HG03103 (cell line): Measurements from ENCODE around the gene TMSB15A.
A peak's percentile ranks its signal among the peaks of the same experiment; 100 is the strongest.
"Not testable (repeated sequence)": the region's sequence is repeated elsewhere in the genome, so short reads cannot be mapped to it uniquely, and the experiment has no call there.

Source experiments
- ATAC-seq: cut with Tn5 transposase; IDR thresholded peaks from one replicate; pipeline ENCODE4 v1.9.1; 2021; ENCODE audit warnings: low read depth; ENCODE audit not compliant: unreplicated experiment

Gene TMSB15A

DNA sequence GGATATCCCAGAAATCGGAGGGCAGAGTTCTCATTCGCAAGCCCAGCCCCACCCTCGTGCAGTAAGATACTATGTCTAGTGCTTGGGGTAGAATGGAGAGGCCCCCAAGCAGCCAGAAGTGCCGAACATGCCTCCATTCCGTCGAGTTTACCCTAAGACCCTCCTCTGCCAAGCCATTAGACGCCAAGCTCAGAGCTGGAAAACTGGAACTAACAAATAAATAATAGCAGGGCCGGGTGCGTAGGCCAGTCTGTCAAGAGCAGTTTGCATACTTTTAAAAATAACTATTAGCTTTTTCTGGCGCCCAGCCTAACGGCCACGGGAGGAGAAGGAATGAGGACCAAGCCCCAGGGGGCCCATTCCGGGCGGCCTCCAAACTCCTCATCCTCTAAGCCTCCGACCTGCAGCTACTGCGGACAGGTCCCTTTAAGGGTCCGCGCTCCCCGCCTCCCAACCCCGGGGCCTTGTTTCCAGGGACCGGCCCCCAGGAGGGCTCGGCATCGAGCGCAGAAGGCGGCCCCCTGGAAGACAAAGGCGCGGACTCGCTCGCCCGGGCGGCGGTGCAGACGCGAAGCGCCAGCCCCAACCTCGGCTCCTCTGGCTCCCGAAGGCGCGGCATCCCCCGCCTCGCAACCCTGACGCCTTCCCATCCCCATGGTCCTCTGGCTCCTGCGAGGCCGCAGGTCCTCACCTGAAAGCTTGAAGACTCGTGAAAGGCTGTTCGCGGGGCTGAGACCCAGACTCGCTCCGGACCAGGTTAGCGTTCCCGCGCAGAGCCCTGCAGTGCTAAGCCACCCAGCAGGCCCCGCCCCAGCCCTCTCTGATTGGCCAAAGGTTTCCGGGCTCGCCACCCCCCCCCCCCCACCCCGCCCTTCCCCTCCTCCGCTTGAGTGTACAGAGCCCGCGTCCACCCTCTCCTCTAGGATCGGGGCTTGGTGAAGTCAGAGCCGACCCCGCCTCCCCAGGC lies at the start of gene TMSB15A:
Gene TMSB15A, minus strand, starts transcription at position 765 of the 967 bp plus-strand sequence.
- ATAC-seq = peak; percentile 94

DNA sequence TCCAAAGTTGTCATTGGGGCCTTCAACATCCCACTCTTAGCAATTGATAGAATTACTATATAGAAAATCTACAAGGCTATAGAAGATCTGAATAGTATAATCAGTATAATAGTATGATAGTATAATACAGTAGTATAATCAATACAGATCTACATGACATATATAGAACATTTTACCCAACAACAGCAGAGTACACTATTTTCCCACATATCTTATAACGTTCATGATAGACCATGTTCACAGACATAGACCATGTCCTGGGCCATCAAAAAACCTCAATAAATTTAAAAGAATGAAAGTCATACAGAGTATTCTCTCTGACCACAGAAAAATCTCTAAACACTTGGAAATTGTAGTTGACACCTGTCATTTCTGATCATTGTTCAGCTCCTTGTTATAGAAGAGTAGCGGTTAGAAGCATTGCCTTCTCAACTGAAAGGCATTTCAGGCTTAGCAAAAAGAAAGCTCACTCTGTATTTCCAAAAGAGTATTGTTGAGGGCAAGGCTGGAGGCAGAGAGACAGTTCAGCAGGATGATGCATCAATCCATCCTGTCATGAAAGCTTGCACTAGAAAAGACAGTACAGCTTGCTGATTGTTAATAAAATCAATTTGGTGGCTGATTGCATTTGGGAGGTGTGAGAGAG lies 44.0 kb upstream of the TMSB15A start:
- no peak for ATAC-seq

- ATAC-seq = no peak
These were observed 42.1 kb upstream of the TMSB15A start for GRCh38 chrX:102558607-102559006.

- no peak for ATAC-seq
These were observed 31.7 kb upstream of the TMSB15A start for GRCh38 chrX:102548231-102548630.

GRCh38 chrX:102546828-102547493 lies 30.4 kb upstream of the TMSB15A start:
- no peak for ATAC-seq

DNA sequence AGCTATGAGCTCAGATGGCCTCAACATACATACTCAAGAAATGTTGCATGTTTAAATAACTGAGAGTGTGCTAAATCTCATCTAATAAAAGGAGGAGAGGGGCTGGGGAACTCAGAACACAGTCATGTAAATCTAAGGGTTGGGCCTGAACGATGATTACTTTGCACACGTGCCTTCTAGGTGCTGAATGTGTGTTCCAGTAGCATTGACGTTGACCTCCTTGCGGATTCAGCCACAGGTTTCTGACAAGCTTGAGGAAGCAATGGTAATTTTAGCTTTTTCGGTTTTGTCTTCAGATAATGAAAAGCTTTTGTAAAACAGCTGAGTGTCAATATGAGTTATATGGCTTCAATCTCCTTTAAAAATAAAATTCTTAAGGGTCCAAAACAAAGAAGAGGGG lies 29.6 kb upstream of the TMSB15A start:
- not testable (repeated sequence) for ATAC-seq

DNA sequence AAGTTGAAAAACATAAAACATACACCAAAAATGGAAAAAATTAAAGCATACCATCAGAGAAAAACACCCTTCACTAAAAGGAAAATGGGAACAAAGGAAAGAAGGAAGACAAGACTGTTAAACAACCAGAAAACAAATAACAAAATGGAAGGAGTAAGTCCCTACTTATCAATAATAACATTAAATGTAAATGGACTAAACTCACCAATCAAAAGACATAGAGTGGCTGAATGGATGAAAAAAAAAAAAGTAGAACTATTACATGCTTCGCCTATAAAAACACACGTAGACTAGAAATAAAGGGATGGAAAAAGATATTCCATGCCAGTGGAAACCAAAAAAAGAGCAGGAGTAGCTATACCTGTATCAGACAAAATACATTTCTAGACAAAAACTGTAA lies 19.4 kb upstream of the TMSB15A start:
- no peak for ATAC-seq

DNA sequence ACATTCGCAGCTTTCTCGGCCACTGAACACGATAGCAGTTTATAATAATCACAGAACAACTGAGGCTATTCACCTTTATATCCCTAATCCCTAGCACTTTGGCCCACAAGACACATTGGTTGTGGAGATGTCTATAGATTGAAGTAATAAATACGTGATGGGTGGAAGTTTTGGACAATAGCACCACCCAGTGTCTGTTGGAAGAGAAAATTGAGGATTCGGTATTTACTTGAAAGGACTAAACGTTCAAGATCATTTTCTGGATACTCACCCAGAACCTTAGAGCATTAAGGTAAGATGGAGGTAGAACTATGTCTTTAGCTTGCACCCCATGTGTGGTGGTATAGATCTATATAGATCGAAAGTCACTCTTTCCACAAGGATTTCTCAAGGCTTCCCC lies 787 bp upstream of the TMSB15A start:
- ATAC-seq = no peak

- ATAC-seq = no peak
These were observed 2.0 kb downstream of the TMSB15A start for GRCh38 chrX:102514536-102514935.

GRCh38 chrX:102498732-102499131 lies 17.8 kb downstream of the TMSB15A start:
- no peak for ATAC-seq

DNA sequence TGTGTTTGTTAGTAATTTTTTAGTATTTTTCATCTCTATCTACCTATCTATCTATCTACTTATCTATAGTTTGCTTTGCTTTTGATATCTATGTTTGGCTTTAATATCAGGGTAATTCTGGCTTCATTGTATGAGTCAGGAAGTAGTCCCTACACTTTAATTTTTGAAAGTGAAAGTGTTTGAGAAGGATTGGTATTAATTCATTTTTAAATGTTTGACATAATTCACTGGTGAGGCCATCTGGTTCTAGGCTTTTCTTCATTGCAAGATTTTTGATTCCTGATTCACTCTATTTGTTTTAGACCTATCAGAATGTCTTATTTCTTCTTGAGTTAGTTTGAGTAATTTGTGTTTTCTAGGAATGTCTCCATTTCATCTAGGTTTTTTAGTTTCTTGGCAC lies 24.8 kb downstream of the TMSB15A start:
- ATAC-seq = no peak

DNA sequence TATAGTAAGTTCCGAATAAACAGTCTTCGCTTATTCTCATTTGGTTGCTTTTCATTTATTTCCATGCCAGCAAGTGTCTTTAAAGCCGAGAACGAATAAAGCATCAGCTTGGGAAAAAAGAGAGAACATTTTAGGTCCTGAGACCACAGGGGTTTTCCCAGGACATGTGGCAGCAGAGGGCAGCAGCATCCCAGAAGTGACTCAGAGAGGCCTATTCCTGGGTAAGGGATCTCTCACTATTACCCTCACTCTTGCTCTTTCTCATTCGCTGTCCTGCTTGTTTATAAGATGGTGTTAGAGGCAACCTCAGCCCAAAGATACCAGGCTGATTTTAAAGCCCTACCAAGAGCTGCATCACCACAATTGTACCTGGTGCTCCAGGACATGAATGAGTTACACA lies 37.8 kb downstream of the TMSB15A start:
- ATAC-seq = not testable (repeated sequence)

- not testable (repeated sequence) for ATAC-seq
These were observed 44.7 kb downstream of the TMSB15A start, which contains the start of gene TCP11X2 for GRCh38 chrX:102471762-102472220. TCP11X2 (minus strand) TSS chrX:102471812.

DNA sequence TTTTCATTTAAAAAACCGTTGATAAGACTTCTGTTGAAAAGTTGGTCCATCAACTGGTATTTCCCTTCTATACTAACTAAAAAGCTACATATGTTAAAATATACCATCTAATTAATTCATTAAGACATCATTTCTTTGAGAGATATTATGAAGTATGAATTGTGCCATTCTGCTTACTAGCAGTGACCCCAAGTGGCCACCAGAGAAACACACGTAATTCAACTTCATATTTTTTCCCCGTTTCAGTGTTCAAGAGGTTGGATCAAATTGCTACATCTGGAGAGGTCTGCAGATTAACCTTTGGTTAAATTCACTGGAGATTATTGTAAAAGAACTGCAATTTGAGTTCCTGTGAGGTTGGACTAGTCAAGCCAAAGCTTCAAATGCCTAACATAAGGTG lies 46.3 kb downstream of the TMSB15A start:
- not testable (repeated sequence) for ATAC-seq
